ENCODE data around the gene TTLL9.

DNA sequence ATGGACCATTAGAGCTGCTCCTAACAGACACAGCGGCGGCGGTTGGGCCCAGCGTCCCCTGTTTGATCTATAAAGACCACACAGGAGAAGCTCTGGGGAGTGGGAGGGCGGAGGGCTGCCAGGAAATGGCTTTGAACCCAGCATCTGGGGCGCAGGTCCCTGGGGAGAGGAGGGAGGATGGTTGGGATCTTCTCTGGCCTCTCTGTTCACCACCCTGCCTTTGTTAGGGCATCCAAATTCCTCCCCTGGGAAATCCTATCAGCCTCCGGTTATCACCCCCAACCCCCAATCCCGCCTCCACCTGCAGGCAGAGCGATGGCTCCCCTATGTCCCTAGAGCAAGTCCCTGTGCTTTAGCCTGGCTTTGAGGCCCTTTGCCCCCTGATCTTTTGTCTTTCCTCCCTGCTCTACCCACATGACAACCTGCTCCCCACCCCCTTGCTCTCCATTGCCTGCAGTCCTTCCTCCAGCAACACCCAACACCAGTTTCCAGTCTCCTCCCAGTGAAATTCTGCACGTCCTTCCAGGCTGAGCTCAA, 104.6 kb downstream of the TTLL9 start:
- TF ChIP-seq, protein P1, sequence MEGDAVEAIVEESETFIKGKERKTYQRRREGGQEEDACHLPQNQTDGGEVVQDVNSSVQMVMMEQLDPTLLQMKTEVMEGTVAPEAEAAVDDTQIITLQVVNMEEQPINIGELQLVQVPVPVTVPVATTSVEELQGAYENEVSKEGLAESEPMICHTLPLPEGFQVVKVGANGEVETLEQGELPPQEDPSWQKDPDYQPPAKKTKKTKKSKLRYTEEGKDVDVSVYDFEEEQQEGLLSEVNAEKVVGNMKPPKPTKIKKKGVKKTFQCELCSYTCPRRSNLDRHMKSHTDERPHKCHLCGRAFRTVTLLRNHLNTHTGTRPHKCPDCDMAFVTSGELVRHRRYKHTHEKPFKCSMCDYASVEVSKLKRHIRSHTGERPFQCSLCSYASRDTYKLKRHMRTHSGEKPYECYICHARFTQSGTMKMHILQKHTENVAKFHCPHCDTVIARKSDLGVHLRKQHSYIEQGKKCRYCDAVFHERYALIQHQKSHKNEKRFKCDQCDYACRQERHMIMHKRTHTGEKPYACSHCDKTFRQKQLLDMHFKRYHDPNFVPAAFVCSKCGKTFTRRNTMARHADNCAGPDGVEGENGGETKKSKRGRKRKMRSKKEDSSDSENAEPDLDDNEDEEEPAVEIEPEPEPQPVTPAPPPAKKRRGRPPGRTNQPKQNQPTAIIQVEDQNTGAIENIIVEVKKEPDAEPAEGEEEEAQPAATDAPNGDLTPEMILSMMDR (IDR thresholded peaks at IDR 0.05; ENCODE audit: poor library complexity, severe bottlenecking): no peak
- TF ChIP-seq, protein P2, sequence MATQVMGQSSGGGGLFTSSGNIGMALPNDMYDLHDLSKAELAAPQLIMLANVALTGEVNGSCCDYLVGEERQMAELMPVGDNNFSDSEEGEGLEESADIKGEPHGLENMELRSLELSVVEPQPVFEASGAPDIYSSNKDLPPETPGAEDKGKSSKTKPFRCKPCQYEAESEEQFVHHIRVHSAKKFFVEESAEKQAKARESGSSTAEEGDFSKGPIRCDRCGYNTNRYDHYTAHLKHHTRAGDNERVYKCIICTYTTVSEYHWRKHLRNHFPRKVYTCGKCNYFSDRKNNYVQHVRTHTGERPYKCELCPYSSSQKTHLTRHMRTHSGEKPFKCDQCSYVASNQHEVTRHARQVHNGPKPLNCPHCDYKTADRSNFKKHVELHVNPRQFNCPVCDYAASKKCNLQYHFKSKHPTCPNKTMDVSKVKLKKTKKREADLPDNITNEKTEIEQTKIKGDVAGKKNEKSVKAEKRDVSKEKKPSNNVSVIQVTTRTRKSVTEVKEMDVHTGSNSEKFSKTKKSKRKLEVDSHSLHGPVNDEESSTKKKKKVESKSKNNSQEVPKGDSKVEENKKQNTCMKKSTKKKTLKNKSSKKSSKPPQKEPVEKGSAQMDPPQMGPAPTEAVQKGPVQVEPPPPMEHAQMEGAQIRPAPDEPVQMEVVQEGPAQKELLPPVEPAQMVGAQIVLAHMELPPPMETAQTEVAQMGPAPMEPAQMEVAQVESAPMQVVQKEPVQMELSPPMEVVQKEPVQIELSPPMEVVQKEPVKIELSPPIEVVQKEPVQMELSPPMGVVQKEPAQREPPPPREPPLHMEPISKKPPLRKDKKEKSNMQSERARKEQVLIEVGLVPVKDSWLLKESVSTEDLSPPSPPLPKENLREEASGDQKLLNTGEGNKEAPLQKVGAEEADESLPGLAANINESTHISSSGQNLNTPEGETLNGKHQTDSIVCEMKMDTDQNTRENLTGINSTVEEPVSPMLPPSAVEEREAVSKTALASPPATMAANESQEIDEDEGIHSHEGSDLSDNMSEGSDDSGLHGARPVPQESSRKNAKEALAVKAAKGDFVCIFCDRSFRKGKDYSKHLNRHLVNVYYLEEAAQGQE (IDR thresholded peaks at IDR 0.05; ENCODE audit: borderline replicate concordance): no peak
- TF ChIP-seq RAD21 (conservative IDR thresholded peaks at IDR 0.05): no peak
- no peak for TF ChIP-seq TAF1 (IDR thresholded peaks at IDR 0.05; ENCODE audit: low read depth)
- TF ChIP-seq MXI1 (conservative IDR thresholded peaks at IDR 0.05; ENCODE audit: poor library complexity, severe bottlenecking): no peak

All from neural cell (in vitro differentiated cells).